MM.1S (cell line): ENCODE measurements around the gene SGMS1.

Source experiments
- CTCF ChIP-seq: fragments of 300-600 bp; sonication (generic); IDR thresholded peaks from 2 replicates; pipeline ENCODE4 v1.5.1; 2016; ENCODE audit warnings: antibody characterized with exemption, low read length, mixed read lengths
- EZH2 ChIP-seq: fragments of 300-600 bp; sonication (generic); optimal IDR thresholded peaks from 2 replicates; pipeline ENCODE3; 2017; ENCODE audit warnings: low read depth, mild to moderate bottlenecking, antibody characterized with exemption, low read length, mixed read lengths

- TF ChIP-seq CTCF (no peak), EZH2 (no peak)
Measured at GRCh38 chr10:50453940-50454339, 169.8 kb downstream of the SGMS1 start.
